Endothelial cell of umbilical vein (primary cell): ENCODE data around the gene AADAT. TPM values are rescaled to one million over a fixed set of nuclear protein-coding genes. Genes with fewer than 3 reads are reported as not detected.

ENCODE experiments used
- BruUV-seq: library from RNA; stranded (reverse); fragments of 400-500 nt; replicated peaks from 2 replicates; lab custom pipeline; 2021; lab: Mats Ljungman, UMichigan
- CTCF ChIA-PET: fragments of 300-600, 350-600 bp; sonication (Branson Sonifier 250); formaldehyde crosslinking; loops from one replicate; lab custom pipeline; 2021; ENCODE audit warnings: antibody characterized with exemption, inconsistent platforms; lab: Charles Lee
- POLR2A ChIA-PET: fragments of 300-600, 350-600 bp; sonication (Branson Sonifier 250); formaldehyde crosslinking; loops from one replicate; lab custom pipeline; 2021; ENCODE audit warnings: antibody characterized with exemption, inconsistent platforms; lab: Charles Lee
- DNase-seq: peaks from one replicate; pipeline ENCODE4 v3.0.0-alpha.2; 2011; ENCODE audit warnings: low read depth, low spot score
- FAIRE-seq: peaks from 2 replicates; lab custom pipeline; 2011; peaks lifted over from hg19 to GRCh38; lab: Jason Lieb, UNC
- H2AFZ ChIP-seq: 2 replicates; pipeline ENCODE4 v1.6.0; 2012; ENCODE audit warnings: low read depth, low read length, control low read depth, inconsistent platforms
- H3K27ac ChIP-seq: 2 replicates; pipeline ENCODE4 v1.5.1; 2011; ENCODE audit warnings: low read depth, mild to moderate bottlenecking, control low read depth, low read length, moderate library complexity; ENCODE audit not compliant: insufficient read depth
- H3K27me3 ChIP-seq, 2 experiments: 2 replicates each; pipeline versions ENCODE4 v1.6.0 to v1.6.1; 2011; ENCODE audit warnings: low read length in 2 of 2, mixed read lengths in 1 of 2; ENCODE audit not compliant: control insufficient read depth in 2 of 2, insufficient read depth in 2 of 2
- H3K36me3 ChIP-seq, 2 experiments: 2 replicates in 1 of 2; 3 replicates in 1 of 2; pipeline ENCODE4 v1.5.1; 2011; ENCODE audit warnings: low read length in 2 of 2, mild to moderate bottlenecking in 1 of 2, moderate library complexity in 1 of 2; ENCODE audit not compliant: control insufficient read depth in 2 of 2, insufficient read depth in 2 of 2; ENCODE audit errors: extremely low read depth in 1 of 2
- H3K4me1 ChIP-seq: 3 replicates; pipeline ENCODE4 v1.5.1; 2011; ENCODE audit warnings: mild to moderate bottlenecking, low read length; ENCODE audit not compliant: control insufficient read depth, insufficient read depth; ENCODE audit errors: extremely low read depth
- H3K4me2 ChIP-seq: 2 replicates; pipeline ENCODE4 v1.6.1; 2011; ENCODE audit warnings: low read length, control low read depth, mixed read lengths; ENCODE audit not compliant: insufficient read depth
- H3K4me3 ChIP-seq, 3 experiments: fragments of 200-600 bp in 1 of 3; sonication (generic), shearing (Covaris generic) in 1 of 3; replicated peaks in 1 of 3; 2 replicates each; pipeline ENCODE4 v1.5.1; 2011 to 2016; ENCODE audit warnings: control low read depth in 3 of 3, low read length in 3 of 3, mild to moderate bottlenecking in 2 of 3, inconsistent platforms in 1 of 3, low read depth in 1 of 3, moderate library complexity in 1 of 3; ENCODE audit not compliant: insufficient read depth in 1 of 3
- H3K79me2 ChIP-seq: 2 replicates; pipeline ENCODE4 v1.6.0; 2012; ENCODE audit warnings: low read length, inconsistent platforms; ENCODE audit not compliant: control insufficient read depth, insufficient read depth
- H3K9ac ChIP-seq: replicated peaks from 2 replicates; pipeline ENCODE3; 2011; ENCODE audit warnings: low read length, control low read depth; ENCODE audit not compliant: insufficient read depth; ENCODE audit errors: extremely low read depth
- H3K9me1 ChIP-seq: replicated peaks from 3 replicates; pipeline ENCODE4 v1.6.0; 2011; ENCODE audit warnings: mild to moderate bottlenecking, low read length; ENCODE audit not compliant: control insufficient read depth, insufficient read depth; ENCODE audit errors: extremely low read depth
- H3K9me3 ChIP-seq: replicated peaks from 2 replicates; pipeline ENCODE4 v1.5.1; 2012; ENCODE audit warnings: low read length, inconsistent platforms; ENCODE audit not compliant: control insufficient read depth, insufficient read depth
- H4K20me1 ChIP-seq: replicated peaks from 2 replicates; pipeline ENCODE3; 2011; ENCODE audit warnings: mild to moderate bottlenecking, low read length; ENCODE audit not compliant: control insufficient read depth, insufficient read depth; ENCODE audit errors: extremely low read depth
- CTCF ChIP-seq, 2 donors: IDR thresholded peaks; 1 replicate in 1 of 2; 2 replicates in 1 of 2; pipeline ENCODE4 v1.5.1; 2011; ENCODE audit warnings: low read length in 2 of 2, mild to moderate bottlenecking in 2 of 2, moderate library complexity in 2 of 2, control low read depth in 1 of 2, inconsistent platforms in 1 of 2, low read depth in 1 of 2; ENCODE audit not compliant: insufficient read depth in 1 of 2; ENCODE audit errors: extremely low read depth in 1 of 2
- EZH2 ChIP-seq: IDR thresholded peaks from 2 replicates; pipeline ENCODE4 v1.6.1; 2012; ENCODE audit warnings: borderline replicate concordance, low read depth, mild to moderate bottlenecking, moderate library complexity, low read length, inconsistent platforms; ENCODE audit not compliant: severe bottlenecking
- GATA2 ChIP-seq: IDR thresholded peaks from 2 replicates; pipeline ENCODE4 v1.7.0; 2011; ENCODE audit warnings: low read depth, mild to moderate bottlenecking, moderate library complexity, mixed read lengths, low read length; ENCODE audit not compliant: insufficient read length, insufficient read depth
- MAX ChIP-seq: IDR thresholded peaks from 2 replicates; pipeline ENCODE4 v1.6.1; 2011; ENCODE audit not compliant: insufficient read depth, insufficient read length
- MYC ChIP-seq: IDR thresholded peaks from one replicate; pipeline ENCODE4 v1.6.1; 2011; ENCODE audit warnings: mild to moderate bottlenecking, low read depth, low read length
- POLR2A ChIP-seq: IDR thresholded peaks from 2 replicates; pipeline ENCODE4 v1.6.1; 2012; ENCODE audit warnings: low read depth, mild to moderate bottlenecking, control low read depth, low read length
- POLR2AphosphoS5 ChIP-seq: IDR thresholded peaks from 2 replicates; pipeline ENCODE4 v1.6.1; 2012; ENCODE audit warnings: low read depth, mild to moderate bottlenecking, control low read depth, low read length, moderate library complexity; ENCODE audit not compliant: insufficient read depth
- dilution Hi-C: fragments of 300-500 bp; cut with MboI; formaldehyde crosslinking; loops from one replicate; pipeline ENCODE4 v1.15.0; 2019; ENCODE audit warnings: low sequenced_read_pairs; ENCODE audit not compliant: extremely low pct_ligation_motif_present
- intact Hi-C: fragments of 100-400 bp; cut with micrococcal nuclease; formaldehyde crosslinking; loops from one replicate; pipeline ENCODE4 v1.10.0; 2022
- polyA plus RNA-seq, 4 experiments: library from polyadenylated mRNA; depleted of rRNA in 3 of 4; stranded (reverse) in 3 of 4; unstranded in 1 of 4; fragments of >200 nt; gene quantifications; 2 replicates each; pipeline versions ENCODE4 v1.2.1 to v1.2.3, GENCODE V29; 2011 to 2012; ENCODE audit warnings: missing spikeins in 1 of 4
- total RNA-seq: library from RNA; stranded (reverse); gene quantifications from 2 replicates; pipeline ENCODE4 v1.2.3, GENCODE V29; 2021

The AADAT gene
- total and polyA plus RNA-seq, 2 donors (not counting 3 experiments of a cell fraction or from before 2014, with no cell fraction given): 1.8 to 2.5 TPM

- H2AFZ ChIP-seq: no peak overlapping the region
- H3K4me1 ChIP-seq: no peaks in the 10 kb centered on the region
- H3K36me3 ChIP-seq: no peaks in the 10 kb centered on the region
- H3K27me3 ChIP-seq: no peaks in the 10 kb centered on the region
- intact Hi-C loops (no loop called here), dilution Hi-C loops (no loop called here)
- FAIRE-seq (no peak), DNase-seq (no peak)
- no peaks in the 10 kb centered on the region for H3K9me1 ChIP-seq
- TF ChIP-seq EZH2 (no peak), POLR2A (no peak), CTCF (IDR thresholded peaks at IDR 0.05; ENCODE audit: extremely low read depth in 1 of 2, insufficient read depth in 1 of 2, low read depth in 1 of 2, low read length in 2 of 2) (no peak)
- POLR2A ChIA-PET: no interaction called here
- CTCF ChIA-PET: interaction anchor here (1.0 kb wide), 1 partner anchor 10 kb away, joined by 5 read pairs; no protein-coding TSS in a partner anchor
- H4K20me1 ChIP-seq: no peaks in the 10 kb centered on the region
- H3K9ac ChIP-seq: no peak overlapping the region
- H3K4me3 ChIP-seq: no peak overlapping the region
- H3K9me3 ChIP-seq: no peaks in the 10 kb centered on the region
- no peak overlapping the region for H3K27ac ChIP-seq
- no peaks in the 10 kb centered on the region for H3K79me2 ChIP-seq
- no peak overlapping the region for H3K4me2 ChIP-seq
- BruUV-seq: no TSS peak
Measured at GRCh38 chr4:170057866-170058265, 31.9 kb downstream of the AADAT start.

- H3K36me3 ChIP-seq: no peaks in the 10 kb centered on the region
- no peak overlapping the region for H3K9ac ChIP-seq
- no peak overlapping the region for H3K4me2 ChIP-seq
- CTCF ChIA-PET: interaction anchor here (0.8 kb wide), 1 partner anchor 243 kb away, joined by 3 read pairs; no protein-coding TSS in a partner anchor
- peaks cover 0 to 1% of the 10 kb centered on the region in 2 experiments for H3K27me3 ChIP-seq
- H3K9me3 ChIP-seq: no peaks in the 10 kb centered on the region
- no peaks in the 10 kb centered on the region for H4K20me1 ChIP-seq
- no peak overlapping the region for H2AFZ ChIP-seq
- H3K27ac ChIP-seq: no peak overlapping the region
- intact Hi-C loops: no loop called here
- FAIRE-seq (no peak), DNase-seq (no peak)
- dilution Hi-C loops: no loop called here
- BruUV-seq: no TSS peak
- H3K9me1 ChIP-seq: no peaks in the 10 kb centered on the region
- no peak overlapping the region for H3K4me3 ChIP-seq
- H3K4me1 ChIP-seq: no peaks in the 10 kb centered on the region
- TF ChIP-seq MAX: no peak
- no peak for TF ChIP-seq GATA2
- TF ChIP-seq POLR2A: no peak
- no peak for TF ChIP-seq POLR2AphosphoS5
- TF ChIP-seq MYC: no peak
- no peak for TF ChIP-seq EZH2
- H3K79me2 ChIP-seq: no peaks in the 10 kb centered on the region
- POLR2A ChIA-PET: no interaction called here
Measured at GRCh38 chr4:170052919-170053318, 36.8 kb downstream of the AADAT start.
